Measurements from ENCODE around the gene NTSR1. TPM values are rescaled to one million over a fixed set of nuclear protein-coding genes. Genes with fewer than 3 reads are reported as not detected.

The NTSR1 gene
- total RNA-seq, 1 experiment from 2014 or later, result 0.16 TPM

DNA sequence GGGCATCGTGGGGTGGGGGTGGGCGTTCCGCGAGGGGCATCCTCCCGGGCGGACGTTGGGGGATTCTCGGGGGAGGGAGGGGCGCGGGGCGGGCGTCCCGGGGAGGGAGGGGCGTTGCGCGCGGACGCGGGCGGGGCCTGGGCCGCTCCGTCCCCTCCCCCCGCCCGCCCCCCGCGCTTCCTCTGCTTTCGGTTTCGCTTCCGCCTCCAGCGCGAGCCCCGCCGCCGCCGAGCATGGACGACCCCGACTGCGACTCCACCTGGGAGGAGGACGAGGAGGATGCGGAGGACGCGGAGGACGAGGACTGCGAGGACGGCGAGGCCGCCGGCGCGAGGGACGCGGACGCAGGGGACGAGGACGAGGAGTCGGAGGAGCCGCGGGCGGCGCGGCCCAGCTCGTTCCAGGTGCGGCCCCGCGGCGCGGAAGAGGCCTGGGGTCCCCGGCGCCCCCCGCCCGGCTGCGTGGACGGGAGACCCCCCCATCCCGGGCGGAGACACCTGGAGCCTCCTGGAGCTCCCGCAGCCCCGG is 96.1 kb downstream of the NTSR1 start, which contains the start of gene OGFR:
OGFR (plus strand) TSS at position 209 of the 528 bp plus-strand sequence; CDS start at position 234, 25 bp downstream.
- peaks cover 78% of the 10 kb centered on the region for H3K36me3 Mint-ChIP-seq (ENCODE audit: insufficient read depth, unreplicated experiment)
- no TSS peak for BruUV-seq (replicated peaks)
- Histone ChIP-seq H3K9me3 (no peaks in the 10 kb centered on the region), H3K36me3 (ENCODE audit: control insufficient read depth, insufficient read depth, low read length) (peaks cover 22% of the 10 kb centered on the region), H3K4me3 (ENCODE audit: low read depth, low read length) (peak within 1 kb of the TSS; percentile 99), H3K27me3 (replicated peaks; ENCODE audit: control insufficient read depth, insufficient read depth, low read length) (no peaks in the 10 kb centered on the region), H3K4me1 (peaks cover 14% of the 10 kb centered on the region)
- intact Hi-C loops (cut with micrococcal nuclease; ENCODE audit: unreplicated experiment), result loop anchor here (5.0 kb wide), 2 partner anchors 58 to 117 kb away; partner anchors contain the start of gene TCFL5
- ChIA-PET CTCF (interaction anchor here (0.6 to 3.2 kb wide), 9 partner anchors 8 to 208 kb away, joined by 3 to 16 read pairs (median 3); partner anchors contain the start of gene MRGBP), POLR2A (interaction anchor here (0.6 to 2.1 kb wide), 5 partner anchors 8 to 329 kb away, joined by 3 to 17 read pairs (median 8); partner anchors contain the start of genes GATA5 and MRGBP)
- TF ChIP-seq, protein P1, sequence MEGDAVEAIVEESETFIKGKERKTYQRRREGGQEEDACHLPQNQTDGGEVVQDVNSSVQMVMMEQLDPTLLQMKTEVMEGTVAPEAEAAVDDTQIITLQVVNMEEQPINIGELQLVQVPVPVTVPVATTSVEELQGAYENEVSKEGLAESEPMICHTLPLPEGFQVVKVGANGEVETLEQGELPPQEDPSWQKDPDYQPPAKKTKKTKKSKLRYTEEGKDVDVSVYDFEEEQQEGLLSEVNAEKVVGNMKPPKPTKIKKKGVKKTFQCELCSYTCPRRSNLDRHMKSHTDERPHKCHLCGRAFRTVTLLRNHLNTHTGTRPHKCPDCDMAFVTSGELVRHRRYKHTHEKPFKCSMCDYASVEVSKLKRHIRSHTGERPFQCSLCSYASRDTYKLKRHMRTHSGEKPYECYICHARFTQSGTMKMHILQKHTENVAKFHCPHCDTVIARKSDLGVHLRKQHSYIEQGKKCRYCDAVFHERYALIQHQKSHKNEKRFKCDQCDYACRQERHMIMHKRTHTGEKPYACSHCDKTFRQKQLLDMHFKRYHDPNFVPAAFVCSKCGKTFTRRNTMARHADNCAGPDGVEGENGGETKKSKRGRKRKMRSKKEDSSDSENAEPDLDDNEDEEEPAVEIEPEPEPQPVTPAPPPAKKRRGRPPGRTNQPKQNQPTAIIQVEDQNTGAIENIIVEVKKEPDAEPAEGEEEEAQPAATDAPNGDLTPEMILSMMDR (IDR thresholded peaks at IDR 0.05; ENCODE audit: insufficient read depth in 1 of 2, low read depth in 1 of 2, low read length in 1 of 2, severe bottlenecking in 1 of 2, unreplicated experiment in 1 of 2), result no peak
- H3K4me1 Mint-ChIP-seq (ENCODE audit: low read depth, unreplicated experiment), result peaks cover 12% of the 10 kb centered on the region
- H3K4me3 Mint-ChIP-seq (ENCODE audit: unreplicated experiment), result peak within 1 kb of the TSS; percentile 91
- peak within 1 kb of the TSS; percentile 80 for H3K27ac Mint-ChIP-seq (ENCODE audit: unreplicated experiment)
- H3K27me3 Mint-ChIP-seq (ENCODE audit: insufficient read depth, unreplicated experiment), result no peaks in the 10 kb centered on the region
- DNase-seq, result peak in 1 of 2 experiments; percentile 82
- H3K9me3 Mint-ChIP-seq (ENCODE audit: unreplicated experiment), result no peaks in the 10 kb centered on the region

DNA sequence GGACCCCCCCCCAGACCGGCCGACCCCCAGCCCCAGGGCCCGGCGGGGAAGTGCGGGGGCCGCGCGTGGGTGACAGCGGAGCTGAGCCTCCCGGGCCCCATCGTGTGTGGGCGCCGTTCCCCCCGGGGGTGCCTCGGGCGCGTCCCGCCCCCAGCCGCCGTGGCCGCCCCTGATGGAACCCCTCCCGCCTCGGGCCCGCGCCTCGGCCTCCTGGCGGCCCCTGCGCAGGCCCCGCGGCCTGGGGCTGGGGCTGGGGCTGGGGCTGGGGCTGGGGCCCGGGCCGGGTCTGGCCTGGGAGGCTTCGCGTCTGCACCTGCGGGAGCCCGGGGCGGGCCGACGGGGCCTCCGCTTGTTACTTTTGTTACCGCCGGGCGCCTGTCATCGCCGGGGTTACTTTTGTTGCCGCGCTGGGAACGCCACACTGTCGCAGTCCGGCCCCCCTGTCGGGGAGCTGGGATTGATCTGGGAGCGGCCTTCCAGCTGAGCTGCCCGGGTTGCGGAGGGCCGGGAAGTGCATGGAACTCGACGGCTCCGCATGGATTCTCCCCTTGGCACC is 96.6 kb downstream of the NTSR1 start:
- peaks cover 75% of the 10 kb centered on the region for H3K36me3 Mint-ChIP-seq (ENCODE audit: insufficient read depth, unreplicated experiment)
- TF ChIP-seq, protein P1 (IDR thresholded peaks at IDR 0.05; ENCODE audit: insufficient read depth in 1 of 2, low read depth in 1 of 2, low read length in 1 of 2, severe bottlenecking in 1 of 2, unreplicated experiment in 1 of 2), result peak; percentile 20 to 37
- BruUV-seq (replicated peaks), result no TSS peak
- H3K9me3 ChIP-seq, result no peaks in the 10 kb centered on the region
- CTCF ChIA-PET, result interaction anchor here (0.7 to 3.2 kb wide), 9 partner anchors 9 to 207 kb away, joined by 3 to 16 read pairs (median 3); partner anchors contain the start of gene MRGBP
- peak overlapping the region; percentile 99 for H3K4me3 ChIP-seq (ENCODE audit: low read depth, low read length)
- H3K4me1 Mint-ChIP-seq (ENCODE audit: low read depth, unreplicated experiment), result peaks cover 12% of the 10 kb centered on the region
- peaks cover 26% of the 10 kb centered on the region for H3K36me3 ChIP-seq (ENCODE audit: control insufficient read depth, insufficient read depth, low read length)
- H3K27me3 ChIP-seq (replicated peaks; ENCODE audit: control insufficient read depth, insufficient read depth, low read length), result no peaks in the 10 kb centered on the region
- intact Hi-C loops (cut with micrococcal nuclease; ENCODE audit: unreplicated experiment), result loop anchor here (5.0 kb wide), 2 partner anchors 57 to 118 kb away; partner anchors contain the start of gene TCFL5
- H3K4me1 ChIP-seq, result peaks cover 14% of the 10 kb centered on the region
- no peaks in the 10 kb centered on the region for H3K27me3 Mint-ChIP-seq (ENCODE audit: insufficient read depth, unreplicated experiment)
- H3K4me3 Mint-ChIP-seq (ENCODE audit: unreplicated experiment), result peak overlapping the region; percentile 91
- peak in 1 of 2 experiments; percentile 75 for DNase-seq
- H3K27ac Mint-ChIP-seq (ENCODE audit: unreplicated experiment), result peak overlapping the region; percentile 80
- no peaks in the 10 kb centered on the region for H3K9me3 Mint-ChIP-seq (ENCODE audit: unreplicated experiment)
- POLR2A ChIA-PET, result interaction anchor here (0.7 to 2.1 kb wide), 4 partner anchors 9 to 329 kb away, joined by 3 to 17 read pairs (median 6); partner anchors contain the start of genes GATA5 and MRGBP

DNA sequence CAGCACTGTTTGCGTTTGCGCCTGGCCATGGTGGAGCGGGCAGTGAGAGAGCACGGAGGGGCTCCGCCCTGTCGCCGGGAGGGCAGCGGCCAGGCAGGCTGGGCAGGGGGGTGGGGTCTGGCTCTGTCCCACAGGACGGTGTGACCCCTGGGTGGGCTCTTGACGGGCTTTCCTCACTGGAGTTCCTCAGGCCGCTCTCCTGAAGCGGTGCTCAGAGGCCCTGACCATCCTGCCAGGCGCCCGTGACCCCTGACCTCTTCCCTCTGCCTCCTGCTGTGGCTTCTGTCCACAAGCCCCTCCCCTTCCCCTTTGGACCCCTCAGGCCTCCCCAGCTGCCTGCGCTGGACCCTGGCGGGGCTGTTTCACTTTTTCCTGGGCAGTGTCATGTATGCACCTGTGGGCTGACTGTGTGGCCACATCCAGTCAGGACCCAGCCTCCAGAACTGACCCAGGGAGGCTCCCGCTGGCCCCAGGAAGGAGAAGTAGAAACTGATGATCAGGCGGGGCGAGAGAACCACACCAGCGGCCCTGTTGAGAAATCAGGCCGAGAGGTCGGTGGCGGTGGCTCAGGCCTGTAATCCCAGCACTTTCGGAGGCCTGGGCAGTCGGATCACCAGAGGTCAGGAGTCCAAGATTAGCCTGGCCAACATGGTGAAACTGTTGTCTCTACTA is 97.2 kb downstream of the NTSR1 start:
- Histone ChIP-seq H3K4me1 (peaks cover 14% of the 10 kb centered on the region), H3K36me3 (ENCODE audit: control insufficient read depth, insufficient read depth, low read length) (peaks cover 30% of the 10 kb centered on the region), H3K9me3 (no peaks in the 10 kb centered on the region), H3K4me3 (ENCODE audit: low read depth, low read length) (peak overlapping the region; percentile 99), H3K27me3 (replicated peaks; ENCODE audit: control insufficient read depth, insufficient read depth, low read length) (no peaks in the 10 kb centered on the region)
- H3K36me3 Mint-ChIP-seq (ENCODE audit: insufficient read depth, unreplicated experiment), result peaks cover 69% of the 10 kb centered on the region
- H3K27me3 Mint-ChIP-seq (ENCODE audit: insufficient read depth, unreplicated experiment), result no peaks in the 10 kb centered on the region
- DNase-seq, result peak; percentile 80 to 87
- BruUV-seq (replicated peaks), result no TSS peak
- intact Hi-C loops (cut with micrococcal nuclease; ENCODE audit: unreplicated experiment), result loop anchor here (1.0 to 5.0 kb wide), 3 partner anchors 12 to 119 kb away; partner anchors contain the start of gene TCFL5
- H3K4me3 Mint-ChIP-seq (ENCODE audit: unreplicated experiment), result peak overlapping the region; percentile 91
- ChIA-PET POLR2A (interaction anchor here (1.0 to 2.1 kb wide), 2 partner anchors 10 to 11 kb away, joined by 9 to 17 read pairs; partner anchors contain the start of gene MRGBP), CTCF (interaction anchor here (1.0 to 3.2 kb wide), 7 partner anchors 10 to 207 kb away, joined by 3 to 16 read pairs (median 3); partner anchors contain the start of gene MRGBP)
- TF ChIP-seq, protein P1 (IDR thresholded peaks at IDR 0.05; ENCODE audit: insufficient read depth in 1 of 2, low read depth in 1 of 2, low read length in 1 of 2, severe bottlenecking in 1 of 2, unreplicated experiment in 1 of 2), result peak in 1 of 2 experiments; percentile 9
- H3K27ac Mint-ChIP-seq (ENCODE audit: unreplicated experiment), result peak overlapping the region; percentile 65
- peaks cover 12% of the 10 kb centered on the region for H3K4me1 Mint-ChIP-seq (ENCODE audit: low read depth, unreplicated experiment)
- no peaks in the 10 kb centered on the region for H3K9me3 Mint-ChIP-seq (ENCODE audit: unreplicated experiment)
